H9 (cell line): ENCODE measurements around the gene CHRM5. TPM values are rescaled to one million over a fixed set of nuclear protein-coding genes. Genes with fewer than 3 reads are reported as not detected.

Source experiments
- DNase-seq: peaks from one replicate; pipeline ENCODE4 v3.0.0-alpha.2; 2017
- H2AFZ ChIP-seq: one replicate; pipeline ENCODE4 v1.6.1; 2013; ENCODE audit warnings: mild to moderate bottlenecking, low read length, control low read depth, moderate library complexity
- H2AK5ac ChIP-seq: 2 replicates; pipeline ENCODE4 v1.6.1; 2013; ENCODE audit warnings: low read length, control low read depth, mixed read lengths; ENCODE audit not compliant: insufficient read length
- H2BK120ac ChIP-seq: one replicate; pipeline ENCODE4 v1.6.1; 2013; ENCODE audit warnings: low read depth, mild to moderate bottlenecking, low read length, control low read depth, inconsistent platforms; ENCODE audit not compliant: poor library complexity, severe bottlenecking
- H2BK12ac ChIP-seq: 2 replicates; pipeline ENCODE4 v1.6.1; 2013; ENCODE audit warnings: low read length, control low read depth, mixed read lengths, low read depth; ENCODE audit not compliant: insufficient read length
- H2BK15ac ChIP-seq: 2 replicates; pipeline ENCODE4 v1.6.1; 2013; ENCODE audit warnings: low read depth, low read length, control low read depth
- H2BK20ac ChIP-seq: one replicate; pipeline ENCODE4 v1.6.1; 2013; ENCODE audit warnings: low read depth, mild to moderate bottlenecking, low read length, control low read depth, inconsistent platforms; ENCODE audit not compliant: poor library complexity, severe bottlenecking
- H2BK5ac ChIP-seq: 2 replicates; pipeline ENCODE4 v1.6.1; 2013; ENCODE audit warnings: low read length, control low read depth, mixed read lengths; ENCODE audit not compliant: insufficient read length
- H3K14ac ChIP-seq: 2 replicates; pipeline ENCODE4 v1.6.1; 2013; ENCODE audit warnings: low read length, control low read depth; ENCODE audit not compliant: insufficient read depth
- H3K18ac ChIP-seq: 2 replicates; pipeline ENCODE4 v1.6.1; 2013; ENCODE audit warnings: low read depth, mild to moderate bottlenecking, mixed read lengths, low read length, control low read depth; ENCODE audit not compliant: insufficient read length
- H3K23ac ChIP-seq: 2 replicates; pipeline ENCODE4 v1.6.1; 2013; ENCODE audit warnings: low read length, control low read depth, mixed read lengths, low read depth; ENCODE audit not compliant: insufficient read length
- H3K23me2 ChIP-seq: 2 replicates; pipeline ENCODE4 v1.6.1; 2013; ENCODE audit warnings: low read depth, mild to moderate bottlenecking, mixed read lengths, low read length, control low read depth; ENCODE audit not compliant: insufficient read length, poor library complexity, severe bottlenecking
- H3K27ac ChIP-seq: 2 replicates; pipeline ENCODE4 v1.5.1; 2013; ENCODE audit warnings: low read length, control low read depth, mixed read lengths, low read depth; ENCODE audit not compliant: insufficient read length
- H3K27me3 ChIP-seq: 2 replicates; pipeline ENCODE4 v1.6.1; 2013; ENCODE audit warnings: low read length, control low read depth, inconsistent platforms; ENCODE audit not compliant: insufficient read depth
- H3K4ac ChIP-seq: 2 replicates; pipeline ENCODE4 v1.6.1; 2013; ENCODE audit warnings: low read depth, mild to moderate bottlenecking, control low read depth, inconsistent platforms, low read length, moderate library complexity
- H3K4me1 ChIP-seq: 2 replicates; pipeline ENCODE4 v1.6.1; 2013; ENCODE audit warnings: low read length, control low read depth, inconsistent platforms; ENCODE audit not compliant: insufficient read depth
- H3K4me2 ChIP-seq: 2 replicates; pipeline ENCODE4 v1.6.1; 2013; ENCODE audit warnings: low read length, control low read depth, mixed read lengths; ENCODE audit not compliant: insufficient read length, insufficient read depth
- H3K56ac ChIP-seq: 2 replicates; pipeline ENCODE4 v1.6.1; 2013; ENCODE audit warnings: low read depth, mild to moderate bottlenecking, mixed read lengths, low read length, control low read depth; ENCODE audit not compliant: insufficient read length
- H3K79me1 ChIP-seq: 2 replicates; pipeline ENCODE4 v1.6.1; 2013; ENCODE audit warnings: low read depth, mild to moderate bottlenecking, moderate library complexity, low read length, control low read depth, inconsistent platforms; ENCODE audit not compliant: insufficient read depth, poor library complexity, severe bottlenecking
- H3K79me2 ChIP-seq: 2 replicates; pipeline ENCODE4 v1.6.1; 2013; ENCODE audit warnings: low read length, control low read depth, inconsistent platforms; ENCODE audit not compliant: insufficient read depth
- H3K9ac ChIP-seq: 2 replicates; pipeline ENCODE4 v1.6.1; 2013; ENCODE audit warnings: low read length, control low read depth, mixed read lengths; ENCODE audit not compliant: insufficient read length; ENCODE audit errors: extremely low read depth
- H3K9me3 ChIP-seq: one replicate; pipeline ENCODE4 v1.6.1; 2013; ENCODE audit warnings: low read depth, low read length, inconsistent platforms; ENCODE audit not compliant: control insufficient read depth
- H3T11ph ChIP-seq: one replicate; pipeline ENCODE4 v1.6.1; 2013; ENCODE audit warnings: mild to moderate bottlenecking, low read length, control low read depth, inconsistent platforms
- H4K20me1 ChIP-seq: one replicate; pipeline ENCODE4 v1.6.1; 2013; ENCODE audit not compliant: control insufficient read depth, insufficient read length, insufficient read depth
- H4K5ac ChIP-seq: 2 replicates; pipeline ENCODE4 v1.6.1; 2013; ENCODE audit warnings: low read depth, mild to moderate bottlenecking, mixed read lengths, low read length, control low read depth; ENCODE audit not compliant: insufficient read length
- H4K8ac ChIP-seq: replicated peaks from 2 replicates; pipeline ENCODE4 v1.6.1; 2013; ENCODE audit warnings: low read length, control low read depth, mixed read lengths, low read depth; ENCODE audit not compliant: insufficient read length
- H4K91ac ChIP-seq: 2 replicates; pipeline ENCODE4 v1.6.1; 2013; ENCODE audit warnings: low read depth, mild to moderate bottlenecking, moderate library complexity, mixed read lengths, low read length, control low read depth; ENCODE audit not compliant: insufficient read length
- H3K27ac Mint-ChIP-seq, 3 experiments: 2 replicates in 2 of 3; 3 replicates in 1 of 3; pipeline ENCODE4 v1.8.0; 2020 to 2021; ENCODE audit warnings: mixed read lengths in 3 of 3, mild to moderate bottlenecking in 1 of 3, moderate library complexity in 1 of 3
- H3K27me3 Mint-ChIP-seq: 2 replicates; pipeline ENCODE4 v1.8.0; 2021; ENCODE audit warnings: low read depth, mild to moderate bottlenecking, moderate library complexity, mixed read lengths
- H3K36me3 Mint-ChIP-seq, 3 experiments: 2 replicates in 2 of 3; 3 replicates in 1 of 3; pipeline ENCODE4 v1.8.0; 2020 to 2021; ENCODE audit warnings: low read depth in 3 of 3, mixed read lengths in 3 of 3; ENCODE audit not compliant: insufficient read depth in 1 of 3
- H3K4me1 Mint-ChIP-seq, 2 experiments: 2 replicates each; pipeline ENCODE4 v1.8.0; 2020; ENCODE audit warnings: mixed read lengths in 2 of 2
- H3K4me3 Mint-ChIP-seq, 2 experiments: 2 replicates in 1 of 2; 3 replicates in 1 of 2; pipeline ENCODE4 v1.8.0; 2020 to 2021; ENCODE audit warnings: mild to moderate bottlenecking in 2 of 2, mixed read lengths in 2 of 2, moderate library complexity in 1 of 2
- H3K9me3 Mint-ChIP-seq, 2 experiments: 2 replicates in 1 of 2; 3 replicates in 1 of 2; pipeline ENCODE4 v1.8.0; 2020; ENCODE audit warnings: mild to moderate bottlenecking in 2 of 2, mixed read lengths in 2 of 2, moderate library complexity in 1 of 2
- WGBS: extraction: QIAGEN DNeasy Blood & Tissue Kit; methylation state at CpG from one replicate; pipeline ENCODE4 v1.1.7; 2013; ENCODE audit warnings: missing lambda C conversion rate, low lambda C conversion rate, mixed read lengths; ENCODE audit not compliant: insufficient read length; ENCODE audit errors: extremely low coverage; 5-methylcytosine and 5-hydroxymethylcytosine counted together
- total RNA-seq: library from RNA; stranded (reverse); gene quantifications from 2 replicates; pipeline ENCODE4 v1.2.1, GENCODE V29; 2021
- TF ChIP-seq, protein P1 (sequence below): fragments of 200-600 bp; sonication (generic); conservative IDR thresholded peaks from 3 replicates; pipeline ENCODE4 v1.8.0; 2021; ENCODE audit warnings: antibody characterized with exemption, mild to moderate bottlenecking

CHRM5 gene
- total RNA-seq, 1 experiment from 2014 or later, result not detected

DNA sequence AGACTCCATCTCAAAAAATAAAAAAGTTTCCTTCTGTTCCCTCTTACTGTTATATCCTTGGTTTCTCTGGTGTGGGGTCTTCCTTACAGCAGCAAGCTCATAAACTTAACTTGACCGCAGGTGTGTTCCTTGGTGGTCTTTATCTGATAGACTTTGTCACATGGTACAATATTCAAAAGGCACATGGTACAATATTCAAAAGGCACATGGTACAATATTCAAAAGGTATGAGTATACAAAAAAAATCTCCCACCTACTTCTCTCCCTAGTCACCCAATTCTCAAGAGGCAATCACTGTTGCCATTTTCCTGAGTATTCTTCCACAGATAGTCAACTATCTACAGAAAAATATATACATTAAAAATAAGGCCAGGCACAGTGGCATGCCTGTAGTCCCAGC lies 138.1 kb downstream of the CHRM5 start:
- H3K27me3 Mint-ChIP-seq, result no peaks in the 10 kb centered on the region
- no peak overlapping the region for H2AK5ac ChIP-seq
- no peak overlapping the region for H3K4ac ChIP-seq
- no peak overlapping the region for H2BK120ac ChIP-seq
- no peak overlapping the region for H4K8ac ChIP-seq
- no peaks in the 10 kb centered on the region for H3K79me1 ChIP-seq
- H2BK20ac ChIP-seq, result no peak overlapping the region
- H3K27ac Mint-ChIP-seq, result no peak overlapping the region
- H3K4me1 ChIP-seq, result no peaks in the 10 kb centered on the region
- peaks cover 3% of the 10 kb centered on the region for H3K23me2 ChIP-seq
- no peak overlapping the region for H3K27ac ChIP-seq
- H4K20me1 ChIP-seq, result no peaks in the 10 kb centered on the region
- no peak overlapping the region for H3T11ph ChIP-seq
- H3K56ac ChIP-seq, result no peak overlapping the region
- H3K27me3 ChIP-seq, result no peaks in the 10 kb centered on the region
- H3K4me3 Mint-ChIP-seq, result no peak overlapping the region
- DNase-seq, result no peak
- H3K4me1 Mint-ChIP-seq, result peaks cover 10 to 15% of the 10 kb centered on the region in 2 experiments
- no peak overlapping the region for H2AFZ ChIP-seq
- no peaks in the 10 kb centered on the region for H3K9me3 ChIP-seq
- H2BK5ac ChIP-seq, result no peak overlapping the region
- no peak overlapping the region for H3K23ac ChIP-seq
- H3K9me3 Mint-ChIP-seq, result no peaks in the 10 kb centered on the region
- WGBS, result no CpG with 5 or more reads among the region's 1 CpG
- TF ChIP-seq, protein P1, sequence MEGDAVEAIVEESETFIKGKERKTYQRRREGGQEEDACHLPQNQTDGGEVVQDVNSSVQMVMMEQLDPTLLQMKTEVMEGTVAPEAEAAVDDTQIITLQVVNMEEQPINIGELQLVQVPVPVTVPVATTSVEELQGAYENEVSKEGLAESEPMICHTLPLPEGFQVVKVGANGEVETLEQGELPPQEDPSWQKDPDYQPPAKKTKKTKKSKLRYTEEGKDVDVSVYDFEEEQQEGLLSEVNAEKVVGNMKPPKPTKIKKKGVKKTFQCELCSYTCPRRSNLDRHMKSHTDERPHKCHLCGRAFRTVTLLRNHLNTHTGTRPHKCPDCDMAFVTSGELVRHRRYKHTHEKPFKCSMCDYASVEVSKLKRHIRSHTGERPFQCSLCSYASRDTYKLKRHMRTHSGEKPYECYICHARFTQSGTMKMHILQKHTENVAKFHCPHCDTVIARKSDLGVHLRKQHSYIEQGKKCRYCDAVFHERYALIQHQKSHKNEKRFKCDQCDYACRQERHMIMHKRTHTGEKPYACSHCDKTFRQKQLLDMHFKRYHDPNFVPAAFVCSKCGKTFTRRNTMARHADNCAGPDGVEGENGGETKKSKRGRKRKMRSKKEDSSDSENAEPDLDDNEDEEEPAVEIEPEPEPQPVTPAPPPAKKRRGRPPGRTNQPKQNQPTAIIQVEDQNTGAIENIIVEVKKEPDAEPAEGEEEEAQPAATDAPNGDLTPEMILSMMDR, result no peak
- H3K9ac ChIP-seq, result no peak overlapping the region
- H3K18ac ChIP-seq, result no peak overlapping the region
- H2BK12ac ChIP-seq, result no peak overlapping the region
- H4K91ac ChIP-seq, result no peak overlapping the region
- H3K14ac ChIP-seq, result no peak overlapping the region
- no peak overlapping the region for H4K5ac ChIP-seq
- H3K79me2 ChIP-seq, result no peaks in the 10 kb centered on the region
- no peak overlapping the region for H3K4me2 ChIP-seq
- no peak overlapping the region for H2BK15ac ChIP-seq
- H3K36me3 Mint-ChIP-seq, result peaks cover 0 to 5% (median 2%) of the 10 kb centered on the region in 3 experiments; a peak in 2 of 7 replicates
